ENCODE results near the gene TWIST2.
A peak's percentile ranks its signal among the peaks of the same experiment; 100 is the strongest.

Gene TWIST2

DNA sequence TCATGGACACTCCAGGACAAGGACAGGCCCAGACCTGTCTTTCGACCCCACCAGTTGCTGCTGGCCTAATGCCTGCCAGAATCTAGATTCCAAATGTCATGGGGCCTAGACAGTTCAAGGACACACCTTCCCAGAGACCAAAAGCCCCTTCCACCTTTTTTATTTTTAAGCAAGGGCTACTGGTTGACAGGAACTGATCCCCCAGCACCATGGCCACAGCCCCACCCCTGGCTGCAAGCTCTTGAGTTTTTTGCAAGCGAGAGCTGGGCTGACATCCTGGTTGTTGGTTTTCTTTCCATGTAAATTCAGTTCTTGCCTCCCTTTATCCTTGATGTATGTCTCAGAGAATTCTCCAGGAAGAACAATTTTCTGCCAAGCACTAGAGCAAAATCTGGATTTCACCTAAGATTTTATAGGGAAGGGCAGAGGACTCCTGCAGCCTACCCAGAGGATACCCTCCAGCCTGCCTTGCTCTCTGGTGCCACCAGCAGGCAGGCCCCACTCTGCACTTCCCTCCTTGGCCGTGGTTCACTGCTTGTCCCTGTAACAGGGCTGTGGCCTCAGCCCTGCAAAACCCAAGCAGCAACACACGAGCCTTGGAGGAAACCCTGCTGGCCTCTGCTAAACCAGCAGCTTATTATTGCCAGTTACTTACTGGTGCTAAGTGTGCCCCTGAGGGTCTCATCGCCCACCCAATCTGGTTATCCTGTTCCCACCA is 97.7 kb downstream of the TWIST2 start:
- in situ Hi-C loops (cut with HindIII; ENCODE audit: low sequenced_read_pairs) = no loop called here
- DNase-seq (ENCODE audit: low read depth, low spot score) = peak; percentile 44

DNA sequence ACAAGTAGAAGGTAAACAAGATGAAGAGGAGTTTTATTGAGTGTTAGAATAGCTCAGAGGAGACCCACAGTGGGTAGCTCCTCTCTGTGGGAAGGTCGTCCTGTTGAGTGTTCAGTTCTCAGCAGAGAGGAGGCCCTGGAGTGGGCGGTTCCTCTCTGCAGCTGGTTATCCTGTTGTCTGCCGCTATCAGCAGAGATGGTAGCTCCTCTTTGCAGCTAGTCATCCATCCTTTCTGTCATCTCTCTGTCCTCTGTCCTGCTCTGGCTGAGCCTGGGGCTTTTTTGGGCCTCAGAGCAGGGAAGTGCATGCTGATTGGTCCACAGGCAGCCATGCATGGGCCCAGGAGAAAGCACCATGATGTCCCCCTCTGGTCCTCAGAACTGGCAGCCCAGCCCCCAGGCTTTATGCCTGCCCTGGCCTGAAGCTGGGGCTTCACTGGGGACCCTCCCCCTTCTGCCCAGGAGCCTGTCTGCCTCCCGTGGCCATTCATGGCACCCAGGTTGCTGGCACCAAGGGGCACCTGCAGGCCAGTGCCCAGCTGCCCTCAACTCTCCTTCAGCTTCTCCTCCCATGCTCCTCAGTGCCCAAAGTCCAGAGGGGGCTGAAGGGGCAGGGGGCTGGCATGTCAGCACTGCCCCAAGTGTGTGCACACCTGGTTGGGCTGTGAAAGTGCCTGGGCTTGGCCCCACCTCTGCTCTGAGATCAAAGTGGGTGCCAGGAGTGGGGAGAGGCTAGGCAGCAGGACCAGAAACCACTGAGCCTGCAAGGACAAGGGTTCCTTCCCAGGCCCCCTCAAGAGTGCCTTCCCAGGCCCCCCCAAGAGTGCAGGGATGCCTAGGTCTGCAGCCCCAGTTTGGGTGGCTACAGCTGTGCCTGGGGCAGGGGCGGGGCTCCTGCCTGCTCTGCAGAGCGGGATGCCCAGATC is 98.7 kb downstream of the TWIST2 start:
- TF ChIP-seq, protein P1, sequence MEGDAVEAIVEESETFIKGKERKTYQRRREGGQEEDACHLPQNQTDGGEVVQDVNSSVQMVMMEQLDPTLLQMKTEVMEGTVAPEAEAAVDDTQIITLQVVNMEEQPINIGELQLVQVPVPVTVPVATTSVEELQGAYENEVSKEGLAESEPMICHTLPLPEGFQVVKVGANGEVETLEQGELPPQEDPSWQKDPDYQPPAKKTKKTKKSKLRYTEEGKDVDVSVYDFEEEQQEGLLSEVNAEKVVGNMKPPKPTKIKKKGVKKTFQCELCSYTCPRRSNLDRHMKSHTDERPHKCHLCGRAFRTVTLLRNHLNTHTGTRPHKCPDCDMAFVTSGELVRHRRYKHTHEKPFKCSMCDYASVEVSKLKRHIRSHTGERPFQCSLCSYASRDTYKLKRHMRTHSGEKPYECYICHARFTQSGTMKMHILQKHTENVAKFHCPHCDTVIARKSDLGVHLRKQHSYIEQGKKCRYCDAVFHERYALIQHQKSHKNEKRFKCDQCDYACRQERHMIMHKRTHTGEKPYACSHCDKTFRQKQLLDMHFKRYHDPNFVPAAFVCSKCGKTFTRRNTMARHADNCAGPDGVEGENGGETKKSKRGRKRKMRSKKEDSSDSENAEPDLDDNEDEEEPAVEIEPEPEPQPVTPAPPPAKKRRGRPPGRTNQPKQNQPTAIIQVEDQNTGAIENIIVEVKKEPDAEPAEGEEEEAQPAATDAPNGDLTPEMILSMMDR (IDR thresholded peaks at IDR 0.05; ENCODE audit: low read depth, low read length) = no peak
- no peak for DNase-seq (ENCODE audit: low read depth, low spot score)
- in situ Hi-C loops (cut with HindIII; ENCODE audit: low sequenced_read_pairs) = no loop called here
- no peak overlapping the region for H3K4me3 ChIP-seq (ENCODE audit: low read depth, low read length)

More for the DNA sequence above, 97.7 kb downstream of the TWIST2 start:
- H3K4me3 ChIP-seq (ENCODE audit: low read depth, low read length) = no peak overlapping the region
- TF ChIP-seq, protein P1 (IDR thresholded peaks at IDR 0.05; ENCODE audit: low read depth, low read length) = peak; percentile 84

- TF ChIP-seq, protein P1 (IDR thresholded peaks at IDR 0.05; ENCODE audit: low read depth, low read length) = no peak
- in situ Hi-C loops (cut with HindIII; ENCODE audit: low sequenced_read_pairs) = no loop called here
- no peak for DNase-seq (ENCODE audit: low read depth, low spot score)
- H3K4me3 ChIP-seq (ENCODE audit: low read depth, low read length) = no peak overlapping the region
These were observed 99.4 kb downstream of the TWIST2 start for GRCh38 chr2:238947243-238947760.

GRCh38 chr2:238947920-238948710 is 100.2 kb downstream of the TWIST2 start:
- peak; percentile 87 for DNase-seq (ENCODE audit: low read depth, low spot score)
- in situ Hi-C loops (cut with HindIII; ENCODE audit: low sequenced_read_pairs) = no loop called here

DNA sequence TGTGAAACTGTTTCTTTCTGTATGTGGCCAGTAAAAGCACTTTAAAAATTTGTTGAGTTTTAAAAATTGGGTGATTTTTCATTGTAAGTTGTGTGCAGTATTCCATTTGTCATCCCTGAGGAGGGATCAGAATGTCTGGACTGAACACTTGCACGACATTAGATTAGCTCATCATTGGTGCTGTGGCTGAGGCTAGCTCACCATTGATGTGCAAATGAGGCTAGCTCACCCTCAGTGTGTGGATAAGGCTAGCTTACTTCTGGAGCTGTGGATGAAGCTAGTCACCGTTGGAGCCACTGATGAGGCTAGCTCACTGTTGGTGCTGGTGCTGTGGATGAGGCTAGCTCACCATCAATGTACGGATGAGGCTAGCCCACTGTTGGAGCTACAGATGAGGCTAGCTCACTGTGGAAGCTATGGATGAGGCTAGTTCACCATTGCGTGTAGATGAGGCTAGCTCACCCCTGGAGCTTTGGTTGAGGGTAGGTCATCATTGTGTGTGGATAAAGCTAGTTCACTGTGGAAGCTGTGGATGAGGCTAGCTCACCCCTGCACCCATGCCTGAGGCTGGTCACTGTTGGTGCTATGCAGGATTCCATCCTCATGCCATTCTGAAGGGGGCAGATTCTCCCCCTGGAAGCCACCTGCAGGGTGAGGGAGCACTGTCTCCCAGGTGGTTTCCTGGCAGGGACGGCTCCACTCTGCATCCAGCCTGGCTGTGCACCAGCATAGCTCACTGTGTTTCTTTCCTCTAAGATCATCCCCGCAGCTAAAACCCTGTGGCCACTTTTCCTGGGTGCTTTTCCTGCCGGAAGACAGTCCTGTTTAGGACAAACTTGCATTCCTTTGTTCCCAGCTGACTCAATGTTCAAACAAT is 101.1 kb downstream of the TWIST2 start:
- no peak overlapping the region for H3K4me3 ChIP-seq (ENCODE audit: low read depth, low read length)
- no peak for DNase-seq (ENCODE audit: low read depth, low spot score)
- in situ Hi-C loops (cut with HindIII; ENCODE audit: low sequenced_read_pairs) = no loop called here
- TF ChIP-seq, protein P1 (IDR thresholded peaks at IDR 0.05; ENCODE audit: low read depth, low read length) = no peak

More at GRCh38 chr2:238947920-238948710, 100.2 kb downstream of the TWIST2 start:
- no peak overlapping the region for H3K4me3 ChIP-seq (ENCODE audit: low read depth, low read length)
- TF ChIP-seq, protein P1 (IDR thresholded peaks at IDR 0.05; ENCODE audit: low read depth, low read length) = no peak

All from astrocyte of the spinal cord (primary cell).